ENCODE results near the gene PCSK5.

The PCSK5 gene

DNA sequence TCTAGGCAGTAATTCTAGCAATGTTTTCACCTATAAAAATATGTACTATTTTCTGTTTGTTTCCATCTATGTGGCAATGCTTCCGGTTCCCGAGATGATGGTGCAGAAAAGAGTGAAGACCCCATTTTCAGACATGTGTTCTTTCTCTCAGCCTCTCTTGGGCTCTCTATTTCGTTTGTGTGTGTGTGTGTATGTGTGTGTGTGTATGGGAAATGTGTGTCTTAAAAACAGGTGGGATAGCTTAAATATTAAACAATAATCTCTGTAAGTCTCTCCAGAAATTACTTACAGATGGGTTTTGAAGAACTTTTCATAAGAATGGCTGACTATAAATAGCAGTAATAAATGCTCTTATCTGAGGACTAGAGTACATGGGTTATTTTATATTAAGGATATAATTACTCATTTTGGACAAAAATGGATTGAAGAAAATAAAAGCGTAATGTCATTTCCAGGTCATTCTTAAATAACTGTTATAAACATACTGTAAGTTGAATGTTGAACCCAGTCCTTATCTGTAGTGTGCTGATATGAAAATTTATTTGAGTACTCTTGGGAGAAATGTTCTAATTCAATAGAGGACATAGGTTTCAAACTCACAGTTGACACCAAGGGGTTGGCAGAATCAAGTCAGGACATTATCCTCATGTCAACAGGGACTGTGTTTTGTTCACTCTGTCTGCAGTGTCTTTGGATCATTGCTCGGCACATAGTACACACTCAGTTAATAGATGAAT, 31.1 kb downstream of the PCSK5 start:
- no peak for DNase-seq (ENCODE audit: low read depth)

DNA sequence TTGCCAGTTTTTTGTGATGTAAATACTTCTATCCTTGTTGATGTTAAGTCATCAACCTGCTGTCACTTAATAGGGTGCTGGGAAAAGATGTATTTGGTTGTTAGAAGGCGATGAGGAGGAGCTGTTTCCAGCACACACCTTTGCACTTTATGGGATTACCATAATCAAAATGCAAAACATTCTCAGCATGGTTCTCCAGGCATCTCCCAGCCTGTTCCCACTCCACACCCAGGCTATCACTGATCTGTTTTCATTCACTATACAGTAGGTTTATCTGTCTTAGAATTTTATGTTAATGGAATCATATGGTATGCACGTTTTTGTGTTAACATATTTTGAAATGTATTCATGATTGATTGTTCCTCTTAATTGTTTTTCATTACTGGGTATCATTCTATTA, 35.9 kb downstream of the PCSK5 start:
- DNase-seq (ENCODE audit: low read depth), result no peak

- no peak for DNase-seq (ENCODE audit: low read depth)
These were observed 36.9 kb downstream of the PCSK5 start for GRCh38 chr9:75927356-75927755.

DNA sequence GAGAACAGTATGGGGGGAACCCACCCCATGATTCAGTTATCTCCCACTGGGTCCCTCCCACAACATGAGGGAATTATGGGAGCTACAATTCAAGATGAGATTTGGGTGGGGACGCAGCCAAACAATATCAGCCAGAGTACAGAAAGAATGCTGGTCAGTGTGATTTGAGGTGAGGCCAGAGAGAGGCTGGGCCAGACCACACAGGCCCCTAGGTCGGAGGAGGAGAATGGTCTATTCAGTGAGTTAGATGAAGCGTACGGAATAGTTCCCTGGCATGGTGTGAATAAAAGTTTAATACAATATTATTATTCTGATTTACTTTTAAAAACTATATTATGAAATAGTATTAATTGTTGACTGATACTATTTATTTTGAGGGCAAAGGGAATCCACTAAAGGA, 39.7 kb downstream of the PCSK5 start:
- no peak for DNase-seq (ENCODE audit: low read depth)

DNA sequence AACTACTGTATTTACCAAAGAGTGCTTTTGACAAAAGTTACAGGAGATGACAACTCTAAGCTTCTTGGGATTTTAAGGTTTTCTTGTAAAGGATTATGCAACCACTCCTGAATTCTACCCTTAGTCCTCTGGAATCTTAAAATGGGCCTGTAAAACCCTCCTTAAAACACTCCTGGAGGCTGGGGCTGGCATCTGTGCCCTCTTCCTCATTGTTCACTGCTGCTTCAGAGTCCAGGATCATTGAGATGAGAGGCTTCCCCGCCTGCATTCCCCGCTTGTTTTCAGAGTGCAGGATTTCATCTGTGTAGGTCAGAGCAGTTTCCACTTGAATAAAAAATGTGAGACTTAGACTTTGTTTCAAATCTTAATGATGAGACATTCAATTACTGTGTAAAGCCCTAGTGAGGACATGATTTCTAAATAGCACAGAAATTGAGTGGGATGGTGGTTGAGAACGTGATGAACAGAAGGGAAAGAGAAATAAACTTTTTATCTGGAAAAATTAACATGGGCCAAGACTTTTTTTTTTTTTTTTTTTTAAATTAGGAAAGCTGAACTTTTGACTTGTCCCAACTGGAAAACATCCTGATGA, 40.4 kb downstream of the PCSK5 start:
- DNase-seq (ENCODE audit: low read depth), result no peak

GRCh38 chr9:75933982-75934381, 43.5 kb downstream of the PCSK5 start:
- DNase-seq (ENCODE audit: low read depth), result no peak

- DNase-seq (ENCODE audit: low read depth), result no peak
These were observed 45.1 kb downstream of the PCSK5 start for GRCh38 chr9:75935591-75935990.

- DNase-seq (ENCODE audit: low read depth), result no peak
These were observed 47.2 kb downstream of the PCSK5 start for GRCh38 chr9:75937521-75938258.

DNA sequence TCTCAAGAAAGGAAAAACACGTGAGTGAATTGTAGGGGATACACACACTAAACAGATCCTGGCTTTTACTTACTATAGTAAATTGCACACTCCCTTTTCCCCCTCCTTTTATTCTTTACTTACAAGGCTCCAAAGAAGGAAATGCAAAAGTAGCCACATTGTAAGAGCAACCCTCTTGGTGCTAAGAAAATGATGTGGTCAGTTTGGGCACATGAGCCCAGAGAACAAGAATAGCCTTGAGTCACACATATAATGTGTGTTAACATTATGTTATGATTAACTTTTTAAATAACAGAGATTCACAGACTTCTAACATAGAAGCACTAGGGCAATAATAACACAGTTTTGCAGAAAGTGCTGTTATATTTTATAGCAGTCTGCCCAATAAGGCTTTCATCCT, 48.5 kb downstream of the PCSK5 start:
- DNase-seq (ENCODE audit: low read depth), result no peak

GRCh38 chr9:75939536-75940111, 49.2 kb downstream of the PCSK5 start:
- no peak for DNase-seq (ENCODE audit: low read depth)

- no peak for DNase-seq (ENCODE audit: low read depth)
These were observed 50.6 kb downstream of the PCSK5 start for GRCh38 chr9:75941066-75941465.

DNA sequence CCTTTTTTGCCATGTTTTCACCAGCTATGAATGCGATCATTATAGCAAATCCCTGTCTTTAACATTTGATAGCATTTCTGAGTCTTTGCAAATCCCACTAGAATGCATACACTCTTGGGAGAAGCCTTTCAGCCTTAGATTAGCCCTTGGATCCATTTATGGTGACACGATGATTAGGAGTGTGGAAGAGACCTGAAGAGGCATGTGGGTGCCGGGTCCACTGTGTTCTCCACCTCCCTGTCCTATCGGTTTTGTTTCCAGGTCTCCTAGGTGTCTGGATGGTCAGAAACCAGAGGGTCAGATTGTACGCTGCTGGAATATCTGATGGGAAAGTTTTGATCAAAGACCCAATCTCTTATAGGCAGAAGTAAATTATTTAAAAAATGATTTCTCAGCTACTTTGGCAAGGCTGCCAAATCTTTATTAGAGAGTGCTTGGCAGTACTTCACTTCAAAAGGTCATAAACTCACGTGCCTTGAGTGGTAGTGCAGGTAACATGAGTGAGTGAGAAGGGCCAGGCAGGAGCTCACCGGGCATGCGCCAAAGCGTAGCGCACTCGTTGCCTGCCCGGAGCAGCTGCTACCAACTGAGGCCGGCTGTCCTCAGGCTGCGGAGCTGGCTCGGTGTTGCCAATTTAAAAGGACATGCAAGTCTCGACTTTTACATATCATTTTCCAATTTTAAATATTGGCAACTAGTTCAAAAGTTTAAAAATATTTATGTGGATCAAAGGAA, 51.3 kb downstream of the PCSK5 start:
- DNase-seq (ENCODE audit: low read depth), result no peak

DNA sequence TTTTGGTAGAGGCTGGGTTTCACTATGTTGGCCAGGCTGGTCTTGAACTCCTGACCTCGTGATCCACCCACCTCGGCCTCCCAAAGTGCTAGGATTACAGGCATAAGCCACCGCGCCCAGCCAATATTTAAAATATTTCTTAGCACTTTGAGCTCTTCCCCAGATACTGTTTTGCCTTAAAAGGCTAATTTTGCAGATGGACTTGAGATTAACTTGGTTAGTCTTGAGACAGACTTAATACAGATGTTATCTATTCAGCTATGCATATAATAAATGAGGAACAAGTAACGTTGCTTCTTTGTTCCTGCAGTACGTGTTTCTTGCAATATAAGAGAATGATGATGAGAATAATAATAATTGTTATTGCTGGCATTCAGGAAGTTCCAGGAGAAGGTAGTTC, 56.3 kb downstream of the PCSK5 start:
- no peak for DNase-seq (ENCODE audit: low read depth)

DNA sequence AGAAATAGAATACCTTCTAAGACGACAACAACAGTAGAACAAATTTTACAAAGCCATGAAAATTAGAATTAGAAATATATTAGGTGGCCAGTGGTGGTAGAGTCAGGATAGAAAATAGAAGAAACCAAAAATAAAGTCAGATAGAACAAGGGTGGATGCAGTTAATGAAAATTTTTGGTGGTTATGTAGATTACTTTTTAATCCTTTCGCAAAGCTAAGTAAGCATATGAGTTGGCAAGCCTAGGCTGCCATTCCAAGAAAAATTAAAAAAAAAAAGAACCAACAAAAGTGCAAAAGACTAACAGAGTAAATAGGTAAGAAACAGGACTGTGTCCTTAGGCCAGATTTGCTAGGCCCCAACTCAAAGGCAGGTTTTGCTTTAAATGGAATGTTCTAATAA, 56.8 kb downstream of the PCSK5 start:
- no peak for DNase-seq (ENCODE audit: low read depth)

GRCh38 chr9:75950998-75951397, 60.5 kb downstream of the PCSK5 start:
- DNase-seq (ENCODE audit: low read depth), result no peak

GRCh38 chr9:75953218-75953617, 62.7 kb downstream of the PCSK5 start:
- no peak for DNase-seq (ENCODE audit: low read depth)

- no peak for DNase-seq (ENCODE audit: low read depth)
These were observed 65.7 kb downstream of the PCSK5 start for GRCh38 chr9:75956161-75956560.

DNA sequence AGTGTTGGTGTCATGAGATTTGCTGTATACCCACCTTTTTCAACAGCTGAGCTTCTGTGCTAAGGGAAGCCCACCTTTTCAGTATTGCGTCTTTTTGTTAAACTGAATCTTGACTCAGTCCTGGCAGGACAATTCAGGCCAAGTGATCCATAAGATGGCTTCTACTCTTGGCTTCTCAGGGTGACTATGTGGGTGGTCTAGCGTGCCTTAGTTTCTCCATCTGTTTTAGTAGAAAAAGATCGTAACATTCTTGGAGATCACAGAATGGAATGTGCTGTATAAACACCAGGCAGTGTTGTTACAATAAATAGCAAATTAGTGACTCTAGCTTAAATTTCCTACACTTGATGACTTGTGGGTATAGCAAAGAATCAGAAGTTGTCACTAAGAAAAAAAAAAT, 66.6 kb downstream of the PCSK5 start:
- no peak for DNase-seq (ENCODE audit: low read depth)

DNA sequence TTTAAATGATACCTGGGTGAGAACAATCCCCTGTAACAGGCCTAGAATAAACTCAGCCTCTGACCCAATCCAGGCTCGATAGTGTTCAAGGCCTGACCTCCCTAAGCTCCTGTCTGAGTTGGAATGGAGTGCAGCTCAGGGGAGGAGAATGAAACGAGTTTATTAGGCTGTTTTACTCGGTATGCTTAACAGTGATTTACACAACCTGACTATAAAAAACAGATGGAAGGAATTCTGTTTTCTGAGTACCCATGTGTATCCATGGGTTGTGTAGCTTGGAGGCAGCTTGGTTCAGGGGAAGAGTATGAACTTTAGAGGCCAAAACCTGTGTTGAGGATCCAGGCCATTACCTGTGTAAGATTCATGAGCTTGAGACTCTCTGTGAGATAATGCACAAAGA, 67.8 kb downstream of the PCSK5 start:
- DNase-seq (ENCODE audit: low read depth), result no peak

DNA sequence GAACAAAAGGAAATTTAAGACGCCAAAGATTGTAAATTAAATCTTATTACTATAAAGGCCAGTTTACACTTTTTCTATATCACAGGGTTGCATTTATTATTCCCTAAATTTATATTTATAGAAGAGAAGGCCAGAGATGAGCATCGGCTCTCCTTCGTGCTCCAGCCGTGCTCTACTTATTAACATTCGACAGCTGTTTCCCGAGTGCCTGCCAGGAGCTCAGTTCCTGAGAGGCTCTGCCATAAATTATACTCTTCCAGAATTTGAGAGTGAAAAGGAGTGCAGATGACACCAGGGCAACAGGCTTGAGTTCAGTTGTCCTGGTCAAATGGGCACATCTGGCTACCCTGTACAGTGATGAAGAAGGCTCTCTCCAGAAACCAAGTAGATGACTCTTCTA, 70.1 kb downstream of the PCSK5 start:
- DNase-seq (ENCODE audit: low read depth), result no peak

- DNase-seq (ENCODE audit: low read depth), result no peak
These were observed 71.7 kb downstream of the PCSK5 start for GRCh38 chr9:75962013-75962661.

DNA sequence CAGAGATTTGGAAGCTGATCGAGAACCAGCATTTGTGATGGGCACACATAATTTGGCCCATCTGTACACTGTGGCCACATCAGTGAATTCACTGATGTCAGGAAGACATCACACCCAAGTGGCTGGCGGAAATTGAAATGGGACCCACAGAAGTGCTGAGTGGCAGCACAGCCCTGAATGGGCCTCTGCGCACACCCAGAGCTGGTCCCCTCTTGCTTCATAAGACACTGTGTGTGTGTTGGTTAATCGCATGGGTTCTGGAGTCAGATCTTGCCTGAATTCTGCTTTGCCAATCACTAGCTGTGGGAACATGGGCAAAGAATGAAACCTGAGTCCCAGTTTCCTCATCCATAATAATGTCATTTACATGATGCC, 72.2 kb downstream of the PCSK5 start:
- no peak for DNase-seq (ENCODE audit: low read depth)
